Body of pancreas (tissue), 4 donors: Measurements from ENCODE around the gene FLCN.

ENCODE experiments used
- CTCF ChIP-seq, 7 experiments: fragments of 450-650 bp in 4 of 7; fragments of 200-600 bp in 3 of 7; sonication (generic) in 3 of 7; IDR thresholded peaks; one replicate each; pipeline ENCODE4 v1.5.1; 2016 to 2019; ENCODE audit warnings: antibody characterized with exemption in 7 of 7
- POLR2A ChIP-seq, 3 donors: fragments of 450-650 bp; IDR thresholded peaks; one replicate each; pipeline ENCODE4 v1.6.1; 2016; ENCODE audit warnings: antibody characterized with exemption in 3 of 3, mild to moderate bottlenecking in 2 of 3

GRCh38 chr17:17215575-17215974 is 21.4 kb downstream of the FLCN start:
- TF ChIP-seq POLR2A (IDR thresholded peaks at IDR 0.05) (no peak), CTCF (IDR thresholded peaks at IDR 0.05) (no peak)
